ENCODE results near the gene POU2AF1. TPM values are rescaled to one million over a fixed set of nuclear protein-coding genes. Genes with fewer than 3 reads are reported as not detected.

POU2AF1 gene
- total RNA-seq, 2 experiments from 2014 or later: 26.9 to 28.3 TPM

DNA sequence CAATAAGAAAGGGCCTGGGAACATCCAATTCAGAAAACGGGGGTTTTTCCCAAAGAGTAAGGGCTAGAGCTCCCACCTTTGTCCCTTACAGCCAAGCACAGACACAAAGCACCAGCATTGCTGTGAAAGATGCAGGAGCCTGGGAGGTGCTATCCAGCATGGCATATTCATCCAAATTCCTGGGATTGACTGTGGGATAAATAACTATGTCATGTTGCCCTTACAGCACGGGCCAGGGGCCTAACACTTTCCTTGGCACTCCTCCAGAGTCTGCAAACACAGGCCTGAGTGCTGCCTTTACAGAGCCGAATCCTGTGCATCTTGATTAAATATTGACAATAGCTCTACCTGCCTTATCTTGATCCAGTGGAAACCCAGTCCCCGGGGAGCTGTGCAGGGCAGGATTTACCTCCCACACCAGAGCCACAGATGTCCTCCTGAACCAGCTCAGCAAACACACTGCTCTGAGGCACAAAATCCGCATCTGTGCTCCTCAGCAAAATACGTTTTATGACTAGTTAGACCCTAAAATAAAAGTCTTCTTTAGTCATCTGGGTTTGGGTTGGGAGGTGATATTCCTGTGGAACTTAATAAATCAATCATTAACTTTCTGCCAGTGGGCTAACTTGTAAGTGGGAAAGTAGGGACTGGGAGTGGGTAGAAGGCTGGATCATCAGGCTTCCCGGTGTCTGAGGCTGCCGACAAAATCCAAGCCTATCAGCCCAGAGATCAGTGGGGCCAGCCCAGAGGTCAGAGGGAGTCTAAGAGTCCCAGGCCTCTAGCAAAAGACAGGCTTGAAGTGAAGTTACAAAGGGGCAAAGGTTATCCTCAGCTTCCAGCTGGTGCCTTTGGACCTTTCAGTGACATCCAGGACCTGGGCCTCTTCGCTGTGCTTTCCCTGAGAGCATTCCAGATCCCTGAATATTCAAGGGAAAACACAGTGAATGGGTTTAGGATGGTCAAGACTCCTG is 44.3 kb downstream of the POU2AF1 start:
- intact Hi-C loops (cut with micrococcal nuclease): no loop called here
- Mint-ChIP-seq H3K36me3 (peaks cover 4% of the 10 kb centered on the region), H3K4me3 (no peak overlapping the region)

DNA sequence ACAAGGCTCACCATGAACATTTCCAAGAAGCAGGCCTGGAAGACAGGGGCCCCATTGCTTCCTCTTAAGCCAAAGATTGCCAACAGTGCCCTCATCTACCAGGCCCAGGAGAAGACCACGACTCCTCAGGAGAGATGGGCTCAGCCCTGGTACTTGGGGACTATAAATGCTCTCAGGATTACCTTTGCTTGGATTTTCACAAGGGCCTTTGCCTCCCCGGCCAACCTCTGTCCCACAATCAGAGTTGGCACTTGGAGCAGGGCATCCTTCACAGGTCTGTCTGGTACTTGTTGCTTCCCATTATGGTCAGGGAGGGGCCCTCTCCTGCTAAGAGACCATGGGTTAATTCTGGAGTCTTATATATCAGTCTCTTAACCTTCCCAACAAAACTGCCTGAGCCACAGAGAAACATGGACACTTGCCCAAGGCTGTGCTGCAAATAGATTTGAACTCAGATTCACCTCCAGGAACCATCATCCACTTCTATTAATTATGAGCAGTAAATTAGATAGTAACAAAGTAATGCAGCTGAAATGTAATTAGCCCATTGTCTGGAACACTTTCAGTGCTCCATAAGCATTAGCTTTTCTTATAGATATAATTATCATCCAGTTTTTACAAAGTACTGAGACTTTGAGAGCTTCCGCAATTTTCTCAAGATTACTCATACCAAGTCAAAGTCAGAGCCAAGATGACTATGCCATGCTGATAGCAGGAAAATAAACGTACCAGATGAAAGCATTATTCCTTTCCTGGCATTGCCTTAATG is 47.2 kb downstream of the POU2AF1 start:
- POLR2A ChIA-PET: no interaction called here
- DNase-seq: no peak
- Mint-ChIP-seq H3K9me3 (no peaks in the 10 kb centered on the region), H3K27me3 (no peaks in the 10 kb centered on the region), H3K36me3 (no peaks in the 10 kb centered on the region), H3K4me3 (no peak overlapping the region), H3K27ac (no peak overlapping the region), H3K4me1 (ENCODE audit: low read depth) (no peaks in the 10 kb centered on the region)
- intact Hi-C loops (cut with micrococcal nuclease): no loop called here
- CTCF ChIA-PET: interaction anchor here (0.8 kb wide), 1 partner anchor 91 kb away, joined by 3 read pairs; no protein-coding TSS in a partner anchor

More for the DNA sequence above, 44.3 kb downstream of the POU2AF1 start:
- POLR2A ChIA-PET: no interaction called here
- no peak for DNase-seq
- no peaks in the 10 kb centered on the region for H3K27me3 Mint-ChIP-seq
- H3K9me3 Mint-ChIP-seq: peaks cover 5% of the 10 kb centered on the region
- no peak overlapping the region for H3K27ac Mint-ChIP-seq
- CTCF ChIA-PET: no interaction called here
- H3K4me1 Mint-ChIP-seq (ENCODE audit: low read depth): no peaks in the 10 kb centered on the region

DNA sequence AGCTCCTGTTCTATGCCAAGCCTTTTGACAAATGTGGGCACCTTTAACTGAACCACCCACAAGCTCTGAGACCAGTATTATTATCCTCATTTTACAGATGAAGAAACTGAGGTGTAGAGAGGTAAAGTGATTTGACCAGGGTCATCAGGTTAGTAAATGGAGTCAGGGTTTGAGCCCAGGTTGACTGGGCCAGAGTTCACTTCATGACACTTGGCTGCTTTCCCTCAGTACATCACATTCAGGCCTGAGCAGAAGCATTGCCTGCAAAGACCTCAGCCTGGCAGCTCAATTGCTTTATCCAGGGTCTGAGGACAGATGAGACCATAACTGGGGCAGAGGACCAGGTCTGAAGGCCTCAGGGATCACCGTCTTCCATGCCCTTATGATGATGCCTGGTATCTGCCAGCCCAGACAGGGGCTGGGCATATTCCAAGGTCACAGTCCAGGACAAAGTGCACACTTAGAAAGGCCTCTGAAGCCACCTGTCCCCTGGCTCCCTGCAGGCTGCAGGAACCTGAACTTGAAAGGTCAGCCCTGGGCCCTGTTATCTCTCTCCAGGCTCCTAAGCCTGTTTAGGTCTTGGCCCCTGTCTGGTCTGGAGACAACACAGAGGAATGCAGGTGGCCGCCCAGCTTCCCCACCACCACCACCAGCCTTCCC is 48.7 kb downstream of the POU2AF1 start:
- Mint-ChIP-seq H3K27ac (no peak overlapping the region), H3K4me1 (ENCODE audit: low read depth) (no peaks in the 10 kb centered on the region), H3K27me3 (no peaks in the 10 kb centered on the region), H3K36me3 (no peaks in the 10 kb centered on the region), H3K4me3 (no peak overlapping the region), H3K9me3 (no peaks in the 10 kb centered on the region)
- ChIA-PET CTCF (no interaction called here), POLR2A (no interaction called here)
- DNase-seq: no peak
- intact Hi-C loops (cut with micrococcal nuclease): no loop called here

DNA sequence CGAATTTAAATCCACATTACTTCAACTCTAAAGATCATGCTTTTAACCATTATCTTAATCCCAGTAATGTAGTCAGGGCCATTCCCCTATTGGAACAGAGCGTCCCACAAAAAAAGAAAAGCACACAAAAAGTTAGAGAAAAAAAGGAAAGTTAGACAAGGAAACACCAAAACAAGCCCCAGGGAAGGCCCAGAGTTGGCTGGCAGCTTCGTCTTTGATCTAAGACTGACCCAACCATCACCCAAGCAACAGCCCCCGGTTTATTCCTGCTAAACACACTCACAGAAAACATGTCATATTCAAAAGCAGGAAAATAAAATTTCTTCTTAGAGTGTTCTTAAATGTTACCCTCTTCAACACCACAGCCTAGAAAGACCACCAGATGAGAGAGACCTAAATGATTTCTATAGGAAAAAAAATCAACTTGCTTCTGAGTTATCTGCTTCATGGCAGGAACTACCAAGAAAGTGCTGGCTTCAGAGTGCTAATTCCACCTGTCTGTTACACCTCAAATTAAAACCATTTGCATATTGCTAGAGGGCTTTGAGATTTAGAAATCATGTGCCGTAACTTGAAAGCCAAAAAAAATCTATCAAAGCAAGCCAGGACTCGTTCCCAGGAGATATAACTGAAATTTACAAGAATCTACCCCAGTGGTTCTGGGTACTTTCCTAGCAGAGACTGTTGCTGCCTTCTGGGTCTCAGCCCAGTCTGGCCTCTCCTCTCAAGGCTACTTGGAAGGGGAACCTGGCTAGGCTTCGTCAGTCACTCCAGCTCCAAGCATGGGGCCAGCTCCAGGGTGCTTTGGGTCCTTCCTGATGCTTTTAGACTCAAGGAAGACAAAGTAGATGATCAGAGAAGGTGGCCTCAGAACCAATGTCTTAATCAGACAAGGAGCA is 49.5 kb downstream of the POU2AF1 start:
- CTCF ChIA-PET: no interaction called here
- POLR2A ChIA-PET: no interaction called here
- H3K4me1 Mint-ChIP-seq (ENCODE audit: low read depth): no peaks in the 10 kb centered on the region

DNA sequence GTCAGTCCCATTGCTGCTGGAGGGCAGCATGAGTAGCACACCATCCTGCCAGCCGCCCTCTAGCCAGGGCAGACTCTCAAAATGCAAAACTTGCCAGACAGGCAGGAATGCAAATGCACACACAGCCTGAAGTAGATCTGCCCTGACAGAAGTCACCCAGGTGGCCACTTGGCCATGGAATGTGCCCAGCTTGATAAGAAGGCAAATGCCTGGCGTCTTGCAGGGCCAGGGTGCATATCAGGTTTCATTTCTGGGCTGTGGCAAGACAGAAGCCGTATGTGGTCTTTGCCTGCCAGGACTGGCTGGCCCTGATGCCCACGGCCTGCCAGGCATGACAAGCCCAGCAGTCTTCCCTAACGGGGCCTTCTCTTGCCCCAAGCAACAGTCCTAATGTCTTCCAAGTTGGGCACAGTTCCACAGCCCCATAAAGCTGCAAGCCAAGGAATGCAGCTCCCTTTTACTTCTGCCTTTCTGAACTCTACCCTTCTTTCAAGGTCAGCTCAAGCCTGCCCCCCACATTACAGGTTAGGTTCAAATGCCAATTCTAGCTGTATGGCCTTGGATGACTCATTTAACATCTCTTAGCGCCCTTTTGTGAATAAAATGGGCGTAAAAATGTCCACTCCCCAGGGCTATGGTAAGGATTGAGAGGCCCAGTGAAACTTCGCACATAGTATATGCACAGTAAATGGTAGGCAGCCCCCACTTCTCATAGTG is 51.0 kb downstream of the POU2AF1 start:
- CTCF ChIA-PET: no interaction called here
- H3K4me3 Mint-ChIP-seq: no peak overlapping the region
- intact Hi-C loops (cut with micrococcal nuclease): no loop called here

More for the DNA sequence above, 49.5 kb downstream of the POU2AF1 start:
- no peak overlapping the region for H3K27ac Mint-ChIP-seq
- no peak overlapping the region for H3K4me3 Mint-ChIP-seq
- H3K27me3 Mint-ChIP-seq: no peaks in the 10 kb centered on the region
- H3K9me3 Mint-ChIP-seq: no peaks in the 10 kb centered on the region
- DNase-seq: no peak
- H3K36me3 Mint-ChIP-seq: no peaks in the 10 kb centered on the region
- intact Hi-C loops (cut with micrococcal nuclease): no loop called here

DNA sequence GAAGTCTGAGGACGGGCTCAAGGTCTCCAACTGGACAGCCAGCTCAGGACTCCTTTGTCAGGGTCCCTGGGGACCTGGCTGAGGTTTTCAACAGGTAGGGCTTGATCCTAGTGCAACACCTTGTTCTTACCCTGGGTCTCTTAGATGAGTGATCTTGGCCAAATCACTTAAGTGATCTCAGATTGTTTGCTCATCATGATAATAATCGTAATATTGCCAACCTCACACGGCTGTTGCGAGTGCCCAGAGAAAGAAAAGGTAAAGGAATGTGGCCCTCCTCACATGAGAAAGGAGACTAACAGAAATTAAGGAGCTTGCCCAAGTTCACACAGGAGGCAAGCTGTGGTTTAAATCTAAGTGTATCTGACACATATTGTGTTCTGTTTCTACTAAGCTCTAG is 52.3 kb downstream of the POU2AF1 start:
- H3K36me3 Mint-ChIP-seq: no peaks in the 10 kb centered on the region
- no peak for DNase-seq
- H3K27ac Mint-ChIP-seq: no peak overlapping the region
- H3K4me1 Mint-ChIP-seq (ENCODE audit: low read depth): no peaks in the 10 kb centered on the region
- intact Hi-C loops (cut with micrococcal nuclease): no loop called here
- peaks cover 3% of the 10 kb centered on the region for H3K27me3 Mint-ChIP-seq
- POLR2A ChIA-PET: no interaction called here
- CTCF ChIA-PET: no interaction called here
- H3K9me3 Mint-ChIP-seq: no peaks in the 10 kb centered on the region
- H3K4me3 Mint-ChIP-seq: no peak overlapping the region

More for the DNA sequence above, 51.0 kb downstream of the POU2AF1 start:
- Mint-ChIP-seq H3K4me1 (ENCODE audit: low read depth) (no peaks in the 10 kb centered on the region), H3K27me3 (peaks cover 1% of the 10 kb centered on the region), H3K36me3 (no peaks in the 10 kb centered on the region), H3K9me3 (no peaks in the 10 kb centered on the region), H3K27ac (no peak overlapping the region)
- no peak for DNase-seq
- POLR2A ChIA-PET: no interaction called here

DNA sequence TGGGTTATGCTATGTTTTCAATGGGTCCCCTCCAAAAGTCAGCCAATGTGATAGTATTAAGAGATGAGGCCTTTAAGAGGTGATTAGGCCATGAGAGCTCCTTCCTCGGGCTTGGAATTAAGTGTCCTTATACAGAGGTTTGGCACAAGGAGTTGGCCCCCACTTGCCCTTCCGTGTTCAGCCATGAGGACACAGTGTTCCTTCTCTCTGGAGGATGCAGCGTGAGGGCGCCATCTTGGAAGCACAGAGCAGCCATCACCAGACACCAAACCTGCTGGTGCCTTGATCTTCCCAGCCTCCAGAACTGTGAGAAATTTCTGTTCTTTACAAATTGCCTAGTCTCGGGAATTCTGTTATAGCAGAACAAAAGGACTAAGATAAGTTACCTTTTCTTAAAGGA is 53.8 kb downstream of the POU2AF1 start:
- Mint-ChIP-seq H3K27me3 (peaks cover 7% of the 10 kb centered on the region), H3K4me3 (no peak overlapping the region), H3K27ac (no peak overlapping the region), H3K36me3 (no peaks in the 10 kb centered on the region), H3K9me3 (no peaks in the 10 kb centered on the region), H3K4me1 (ENCODE audit: low read depth) (no peaks in the 10 kb centered on the region)
- no peak for DNase-seq
- CTCF ChIA-PET: no interaction called here
- intact Hi-C loops (cut with micrococcal nuclease): no loop called here
- POLR2A ChIA-PET: no interaction called here

DNA sequence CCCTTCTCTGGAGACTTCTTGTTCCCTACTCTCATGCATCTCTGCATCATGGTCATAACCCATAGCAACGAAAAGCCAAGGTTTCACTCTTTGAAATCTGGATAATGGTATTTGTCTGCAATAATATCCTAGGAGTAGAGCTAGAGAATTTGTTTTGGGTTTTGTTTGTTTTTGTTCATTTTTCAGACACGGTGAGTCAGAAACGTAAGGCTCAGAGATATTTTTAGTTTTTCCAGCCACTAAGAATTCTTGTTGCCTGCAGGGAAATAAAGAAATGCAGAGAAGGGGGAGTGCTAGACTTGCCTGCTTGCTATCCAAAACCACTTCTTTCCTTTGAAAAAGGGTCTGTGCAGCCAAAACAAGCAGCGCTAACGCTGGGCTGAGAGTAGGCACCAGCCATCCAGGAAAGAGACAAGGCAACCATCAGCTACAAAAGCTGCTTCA is 54.8 kb downstream of the POU2AF1 start:
- no peaks in the 10 kb centered on the region for H3K9me3 Mint-ChIP-seq
- intact Hi-C loops (cut with micrococcal nuclease): no loop called here
- no peak overlapping the region for H3K27ac Mint-ChIP-seq
- H3K4me3 Mint-ChIP-seq: no peak overlapping the region
- no peaks in the 10 kb centered on the region for H3K4me1 Mint-ChIP-seq (ENCODE audit: low read depth)
- no peaks in the 10 kb centered on the region for H3K36me3 Mint-ChIP-seq
- CTCF ChIA-PET: interaction anchor here (1.8 kb wide), 1 partner anchor 122 kb away, joined by 5 read pairs; no protein-coding TSS in a partner anchor
- POLR2A ChIA-PET: no interaction called here
- H3K27me3 Mint-ChIP-seq: peaks cover 7% of the 10 kb centered on the region
- no peak for DNase-seq

DNA sequence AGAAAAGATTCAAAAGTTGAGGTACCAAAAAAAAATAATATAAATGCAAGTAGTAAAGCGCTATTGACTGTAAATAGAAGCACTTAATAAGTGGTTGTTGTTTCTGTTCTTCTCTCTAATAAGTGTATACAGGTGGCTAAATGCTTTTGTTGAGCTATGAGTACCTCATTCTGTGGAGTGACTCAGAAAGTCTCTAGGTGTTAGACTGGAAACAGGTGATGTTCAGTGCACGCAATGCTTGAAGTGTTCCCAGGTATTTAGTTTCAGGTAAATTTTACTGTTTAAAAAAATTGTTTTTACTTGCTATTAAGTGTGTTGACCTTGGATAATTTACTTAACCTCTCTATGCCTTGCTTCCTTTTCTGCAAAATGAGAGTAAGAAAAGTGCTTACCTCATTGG is 56.5 kb downstream of the POU2AF1 start:
- H3K9me3 Mint-ChIP-seq: no peaks in the 10 kb centered on the region
- H3K4me3 Mint-ChIP-seq: no peak overlapping the region
- no peak overlapping the region for H3K27ac Mint-ChIP-seq
- peaks cover 7% of the 10 kb centered on the region for H3K27me3 Mint-ChIP-seq
- intact Hi-C loops (cut with micrococcal nuclease): no loop called here
- no peak for DNase-seq
- ChIA-PET POLR2A (no interaction called here), CTCF (interaction anchor here (1.8 kb wide), 1 partner anchor 124 kb away, joined by 5 read pairs; no protein-coding TSS in a partner anchor)
- H3K36me3 Mint-ChIP-seq: no peaks in the 10 kb centered on the region
- no peaks in the 10 kb centered on the region for H3K4me1 Mint-ChIP-seq (ENCODE audit: low read depth)

DNA sequence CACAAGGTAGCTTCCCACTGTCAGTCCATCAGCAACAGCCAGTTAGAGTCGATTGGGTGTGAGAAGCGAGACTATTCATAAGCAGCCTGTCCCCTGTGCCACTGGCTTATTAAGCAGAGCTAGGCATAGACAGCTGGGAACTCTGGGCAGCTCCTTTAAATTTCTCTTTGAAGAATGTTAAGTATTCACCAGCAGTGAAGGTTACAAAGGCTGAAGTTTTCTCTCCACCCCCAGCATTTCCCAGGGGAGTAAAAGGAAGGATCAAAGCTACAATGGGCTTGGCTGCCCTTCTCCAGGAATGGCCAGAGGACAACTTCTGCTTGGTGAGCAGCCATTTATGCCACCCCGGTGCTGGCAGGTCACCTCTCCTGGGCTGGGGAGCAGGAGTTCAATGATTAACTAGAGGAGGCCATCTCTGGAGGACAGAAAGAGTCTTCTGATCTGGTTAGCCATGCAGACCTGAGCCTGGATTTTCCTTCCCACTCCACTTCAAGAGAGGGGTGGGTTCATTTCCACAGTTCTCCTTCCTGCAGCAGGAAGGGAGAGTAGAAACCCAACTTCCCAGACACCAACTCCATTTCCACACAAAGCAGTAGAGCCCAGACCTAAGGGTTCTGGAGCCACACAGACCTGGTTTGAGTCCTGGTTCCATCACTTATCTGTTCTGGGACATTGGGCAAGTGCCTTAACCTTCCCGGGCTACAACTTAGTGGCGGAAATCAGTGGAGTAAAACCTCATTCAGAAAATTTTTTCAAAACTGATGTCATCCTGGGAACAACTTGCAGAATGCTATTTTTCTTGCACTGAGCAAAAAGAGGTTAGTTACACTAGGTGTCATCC is 58.1 kb downstream of the POU2AF1 start:
- CTCF ChIA-PET: no interaction called here
- peaks cover 7% of the 10 kb centered on the region for H3K27me3 Mint-ChIP-seq
- H3K4me3 Mint-ChIP-seq: no peak overlapping the region
- intact Hi-C loops (cut with micrococcal nuclease): no loop called here
- POLR2A ChIA-PET: no interaction called here
- DNase-seq: no peak
- no peak overlapping the region for H3K27ac Mint-ChIP-seq
- no peaks in the 10 kb centered on the region for H3K4me1 Mint-ChIP-seq (ENCODE audit: low read depth)
- no peaks in the 10 kb centered on the region for H3K9me3 Mint-ChIP-seq
- H3K36me3 Mint-ChIP-seq: no peaks in the 10 kb centered on the region
